Islet of Langerhans (tissue), 1 donor: ENCODE data around the gene MACROD2.

Experiments used
- FAIRE-seq: peaks from one replicate; lab custom pipeline; 2011; peaks lifted over from hg19 to GRCh38; lab: Jason Lieb, UNC

Gene MACROD2

DNA sequence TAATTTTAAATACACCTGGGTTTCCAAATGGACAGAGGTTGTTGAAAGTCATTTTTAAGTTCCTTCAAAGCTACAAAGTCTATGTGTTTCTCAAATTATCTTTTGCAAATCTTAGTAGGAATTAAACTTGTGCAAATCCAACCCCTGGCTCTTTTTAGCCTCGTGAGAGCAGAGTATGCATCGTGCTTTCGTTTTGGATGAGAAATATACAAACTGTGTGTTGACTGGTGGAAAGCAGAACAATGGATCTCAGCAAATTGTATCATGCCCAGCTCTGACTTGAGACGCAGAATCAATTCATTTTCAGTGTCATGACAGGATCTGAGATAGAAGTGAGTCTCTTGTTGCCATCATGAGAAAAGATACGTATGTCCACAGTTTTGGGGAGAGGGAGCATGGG, 884.5 kb downstream of the MACROD2 start:
- no peak for FAIRE-seq

- no peak for FAIRE-seq
These were observed 886.2 kb downstream of the MACROD2 start for GRCh38 chr20:14881518-14881917.

GRCh38 chr20:14882157-14882556, 886.8 kb downstream of the MACROD2 start:
- no peak for FAIRE-seq

DNA sequence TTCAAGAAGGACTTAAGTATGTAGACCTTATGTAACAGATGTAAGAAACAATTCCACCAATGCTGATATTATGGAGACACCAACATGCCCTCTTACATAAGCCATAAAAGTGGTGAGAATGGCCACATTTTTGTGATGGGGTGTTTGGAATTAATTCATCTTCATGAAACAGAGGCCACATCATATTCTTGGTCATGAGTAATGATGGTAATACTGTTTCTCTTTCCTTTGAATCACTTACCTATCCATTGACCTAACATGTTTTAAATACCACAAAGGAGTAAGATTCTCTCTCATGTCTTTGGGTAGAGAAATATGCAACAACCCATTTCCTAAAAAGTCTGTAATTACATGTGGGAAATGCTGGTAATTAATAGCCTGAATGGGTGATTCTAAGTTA, 887.5 kb downstream of the MACROD2 start:
- no peak for FAIRE-seq

DNA sequence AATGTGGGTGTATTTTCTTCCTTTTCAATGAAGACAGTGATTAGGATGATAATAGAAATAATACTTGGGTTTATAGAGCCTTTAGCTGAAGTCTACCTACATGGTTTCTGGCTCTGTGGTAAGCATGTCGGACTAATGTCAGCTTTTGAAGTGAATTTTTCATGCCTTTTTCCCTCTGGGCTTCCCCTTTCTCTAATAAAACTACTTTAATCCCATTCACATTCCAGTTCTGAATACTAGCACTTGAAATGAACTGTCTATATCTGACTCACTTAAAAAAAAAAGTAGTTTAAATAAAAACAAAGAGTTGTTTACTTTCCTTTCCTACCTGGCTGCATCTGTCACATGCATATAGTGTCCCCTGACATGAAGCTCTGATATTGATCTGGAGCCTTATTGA, 888.0 kb downstream of the MACROD2 start:
- no peak for FAIRE-seq

DNA sequence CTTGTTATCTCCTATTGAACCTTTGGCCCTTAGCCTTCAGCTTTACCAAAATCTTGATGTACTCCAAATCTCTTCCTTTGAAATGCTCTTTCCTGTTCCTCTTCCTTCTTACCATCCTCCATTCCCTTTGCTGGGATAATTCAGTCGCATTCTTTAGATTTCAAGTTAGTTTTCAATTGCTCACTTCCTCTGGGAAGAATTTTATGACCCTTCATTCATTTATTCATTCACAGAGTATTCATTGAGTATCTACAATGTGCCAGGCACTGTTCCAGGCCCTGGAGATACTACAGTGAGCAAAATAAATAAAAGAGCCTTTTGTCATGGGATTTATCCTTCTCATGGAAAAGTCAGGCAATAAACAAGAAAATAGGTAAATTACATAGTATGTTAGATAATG, 890.3 kb downstream of the MACROD2 start:
- FAIRE-seq: no peak

GRCh38 chr20:14888134-14888533, 892.8 kb downstream of the MACROD2 start:
- FAIRE-seq: no peak

DNA sequence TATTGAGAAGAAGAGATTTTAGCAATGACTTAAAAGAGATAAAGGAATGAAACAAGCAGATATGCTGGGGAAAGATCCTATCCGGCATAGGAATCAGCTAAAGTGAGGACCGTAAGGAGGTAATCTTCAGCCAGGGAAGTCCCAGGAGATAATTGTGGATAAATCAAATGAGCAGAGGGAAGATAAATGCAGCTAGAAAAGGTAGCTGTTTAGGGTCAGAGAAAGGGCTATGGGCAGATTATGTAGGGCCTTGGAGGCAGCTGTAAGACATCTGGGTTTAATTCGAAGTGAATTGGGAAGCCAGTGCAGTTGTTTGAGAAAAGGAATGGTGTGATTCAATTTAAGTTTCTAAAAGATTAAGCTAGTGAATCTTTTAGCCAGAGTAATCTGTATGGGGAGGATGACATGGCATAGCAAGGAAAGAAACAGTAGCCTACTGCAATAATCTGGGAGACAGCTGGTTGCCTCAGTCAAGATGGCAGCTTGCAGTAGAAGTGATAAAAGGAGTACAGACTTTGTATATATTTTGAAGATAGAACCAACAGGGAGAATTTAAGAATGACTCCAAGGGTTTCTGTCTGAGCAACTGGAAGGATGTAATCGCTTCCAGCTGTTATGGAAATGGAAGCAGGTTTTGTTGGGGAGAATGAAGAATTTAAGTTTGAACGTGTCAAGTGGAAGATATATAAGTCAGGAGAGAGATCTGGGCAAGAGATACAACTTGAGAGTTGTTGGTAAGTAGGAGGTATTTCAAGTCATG, 894.4 kb downstream of the MACROD2 start:
- FAIRE-seq: no peak

DNA sequence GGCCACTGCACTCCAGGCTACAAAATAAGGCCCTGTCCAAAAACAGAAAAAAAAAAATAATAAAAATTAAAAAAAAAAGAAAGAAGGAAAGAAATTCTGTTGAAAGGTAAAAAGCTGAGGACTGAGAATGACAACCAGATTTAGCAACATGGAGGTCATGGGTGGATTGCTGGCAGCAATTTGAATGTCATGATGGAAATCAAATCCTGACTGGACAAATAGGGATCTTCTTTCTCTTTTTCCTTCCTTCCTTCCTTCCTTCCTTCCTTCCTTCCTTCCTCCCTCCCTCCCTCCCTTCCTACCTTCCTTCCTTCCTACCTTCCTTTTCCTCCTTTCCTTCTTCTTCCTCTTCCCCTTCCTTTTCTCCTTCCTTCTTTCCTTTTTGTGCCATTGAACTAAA, 895.4 kb downstream of the MACROD2 start:
- no peak for FAIRE-seq

DNA sequence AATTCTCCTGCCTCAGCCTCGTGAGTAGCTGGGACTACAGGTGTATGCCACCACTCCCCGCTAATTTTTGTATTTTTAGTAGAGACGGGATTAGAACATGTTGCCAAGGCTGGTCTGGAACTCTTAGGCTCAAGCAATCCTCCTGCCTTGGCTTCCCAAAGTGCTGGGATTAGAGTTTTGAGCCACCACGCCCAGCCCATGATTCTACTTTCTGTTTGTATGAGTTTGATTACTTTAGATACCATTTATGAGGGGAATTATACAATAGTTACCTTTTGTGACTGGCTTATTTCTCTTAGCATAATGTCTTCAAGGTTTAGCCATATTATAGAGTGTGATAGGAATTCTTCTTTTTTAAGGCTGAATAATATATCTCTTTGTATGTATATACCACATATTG, 897.5 kb downstream of the MACROD2 start:
- no peak for FAIRE-seq

- no peak for FAIRE-seq
These were observed 901.3 kb downstream of the MACROD2 start for GRCh38 chr20:14896569-14896968.

GRCh38 chr20:14897608-14898007, 902.3 kb downstream of the MACROD2 start:
- no peak for FAIRE-seq

- no peak for FAIRE-seq
These were observed 907.2 kb downstream of the MACROD2 start for GRCh38 chr20:14902432-14903089.

- FAIRE-seq: no peak
These were observed 911.7 kb downstream of the MACROD2 start for GRCh38 chr20:14906908-14907434.

- no peak for FAIRE-seq
These were observed 914.8 kb downstream of the MACROD2 start for GRCh38 chr20:14910126-14910525.

DNA sequence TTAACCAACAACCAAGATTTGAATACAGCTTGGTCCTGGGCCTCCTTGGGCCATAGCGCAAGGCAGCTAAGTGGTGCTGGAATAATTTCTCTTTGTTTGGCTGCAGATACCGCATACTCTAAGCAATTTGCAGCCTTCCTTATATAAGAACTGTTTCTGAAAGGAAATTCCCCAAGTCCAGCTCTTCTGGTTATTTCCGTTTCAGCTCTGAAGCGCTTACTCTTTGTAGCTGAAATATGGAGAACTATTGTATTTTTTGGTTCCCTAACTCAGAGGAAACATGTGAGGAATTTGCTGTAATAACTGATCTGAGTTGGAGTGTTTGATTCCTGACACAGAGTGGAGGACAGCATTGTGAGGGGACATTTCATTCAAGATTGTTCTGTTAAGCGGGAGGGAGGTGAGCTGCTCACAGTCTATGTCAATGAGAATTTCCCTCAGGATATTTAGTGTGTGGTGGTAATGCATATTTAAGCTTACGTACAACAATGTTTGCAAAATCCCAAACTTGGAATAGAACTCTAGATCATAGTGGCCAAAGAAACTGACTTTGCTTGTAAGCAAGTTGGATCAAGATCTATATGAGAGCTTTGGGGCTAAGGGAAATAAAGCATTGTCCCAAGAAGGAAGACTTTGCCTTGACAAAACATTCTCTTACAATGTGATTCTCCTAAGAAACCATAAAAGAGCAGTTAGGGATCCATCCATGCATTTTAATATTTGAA, 918.7 kb downstream of the MACROD2 start:
- no peak for FAIRE-seq

- FAIRE-seq: no peak
These were observed 919.3 kb downstream of the MACROD2 start for GRCh38 chr20:14914633-14915032.

DNA sequence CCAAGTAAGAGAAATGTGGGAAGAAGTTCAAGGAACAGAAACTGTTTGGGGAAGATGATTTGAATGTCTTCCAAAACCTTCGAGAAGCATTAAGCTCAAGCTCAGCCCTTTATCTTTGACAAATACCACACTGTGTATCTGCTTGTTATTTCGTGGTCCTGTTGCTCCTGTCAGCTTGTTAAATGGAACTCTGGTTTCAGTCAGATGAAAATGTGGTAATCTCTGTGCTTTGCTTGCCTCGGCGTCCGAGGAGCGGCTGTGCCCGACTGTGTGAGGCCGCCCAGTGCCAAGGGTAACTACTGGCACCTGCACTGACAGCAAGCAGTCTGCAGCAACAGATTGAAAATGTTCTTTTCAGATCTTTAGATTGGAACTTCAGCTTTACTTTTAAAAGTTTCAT, 920.0 kb downstream of the MACROD2 start:
- FAIRE-seq: no peak

- no peak for FAIRE-seq
These were observed 921.1 kb downstream of the MACROD2 start for GRCh38 chr20:14916360-14916920.

- FAIRE-seq: no peak
These were observed 923.0 kb downstream of the MACROD2 start for GRCh38 chr20:14918281-14918680.

DNA sequence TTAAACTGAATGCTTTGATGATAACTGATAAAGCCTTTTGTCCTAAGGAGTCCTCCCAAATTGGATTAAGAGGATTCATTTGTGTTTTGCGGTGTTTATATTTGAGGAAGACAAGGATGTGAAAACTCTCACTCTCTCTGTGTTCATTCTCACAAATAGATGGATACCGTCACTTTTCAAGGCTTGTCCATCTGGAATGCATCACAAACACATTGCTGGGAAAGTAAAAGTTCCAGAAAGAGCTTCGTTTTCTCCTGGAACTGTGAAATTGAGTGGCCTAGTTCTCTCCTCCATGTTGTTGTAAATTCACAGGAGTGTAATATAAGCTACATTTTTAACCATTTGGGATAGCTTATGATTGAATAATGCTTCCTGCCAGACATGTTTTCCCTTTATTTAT, 923.7 kb downstream of the MACROD2 start:
- FAIRE-seq: no peak

DNA sequence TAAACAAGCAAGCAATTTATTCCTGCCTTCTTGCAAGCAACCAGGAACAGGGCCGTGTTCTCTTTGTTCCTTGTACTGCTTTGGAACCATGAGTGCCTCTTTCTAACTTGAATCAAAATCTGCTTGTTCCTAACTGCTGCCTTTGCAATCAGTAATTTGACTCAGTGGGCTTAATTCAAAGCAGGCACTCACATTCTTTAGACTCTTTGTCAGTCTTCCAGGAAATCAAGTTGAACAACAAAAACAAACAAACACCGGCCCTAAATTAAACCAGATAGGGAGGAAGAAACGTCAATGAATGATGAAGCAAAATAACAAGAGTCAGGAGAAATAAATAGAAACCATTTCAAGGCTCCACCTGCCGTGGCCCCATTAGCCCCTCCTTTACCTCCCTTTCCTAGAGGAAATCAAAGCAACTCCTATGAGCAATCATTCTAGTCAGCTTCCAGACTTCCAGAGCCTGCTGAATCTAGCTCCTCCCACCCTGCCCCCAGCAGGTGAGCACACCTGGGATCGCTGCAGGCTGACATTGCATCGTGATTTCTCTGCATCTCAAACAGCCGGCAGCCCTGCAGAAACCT, 924.3 kb downstream of the MACROD2 start:
- FAIRE-seq: no peak
